Colonic mucosa (tissue), 4 donors: Measurements from ENCODE around the gene UBFD1. TPM values are rescaled to one million over a fixed set of nuclear protein-coding genes. Genes with fewer than 3 reads are reported as not detected.
"Not testable (repeated sequence)": the region's sequence is repeated elsewhere in the genome, so short reads cannot be mapped to it uniquely, and the experiment has no call there.

Source experiments
- DNase-seq: peaks from one replicate; pipeline ENCODE4 v3.0.0-alpha.2; 2020
- H3K27ac ChIP-seq: fragments of 200-600 bp; one replicate; pipeline ENCODE4 v1.8.0; 2021
- H3K27me3 ChIP-seq: fragments of 200-600 bp; one replicate; pipeline ENCODE4 v1.8.0; 2021
- H3K36me3 ChIP-seq: fragments of 200-600 bp; one replicate; pipeline ENCODE4 v1.8.0; 2021
- H3K4me1 ChIP-seq: fragments of 200-600 bp; one replicate; pipeline ENCODE4 v1.8.0; 2021; ENCODE audit warnings: mild to moderate bottlenecking
- H3K4me3 ChIP-seq: fragments of 200-600 bp; one replicate; pipeline ENCODE4 v1.8.0; 2021
- H3K9ac ChIP-seq, 2 donors: one replicate each; pipeline ENCODE4 v1.7.0; 2013; ENCODE audit warnings: control low read depth in 2 of 2, low read depth in 2 of 2, low read length in 2 of 2
- H3K9me3 ChIP-seq: fragments of 200-600 bp; one replicate; pipeline ENCODE4 v1.8.0; 2021
- CTCF ChIP-seq: fragments of 200-600 bp; IDR thresholded peaks from one replicate; pipeline ENCODE4 v1.8.0; 2022; ENCODE audit warnings: antibody characterized with exemption, mild to moderate bottlenecking
- intact Hi-C: fragments of 100-400 bp; cut with DNase I; formaldehyde crosslinking; loops from one replicate; pipeline ENCODE4 v1.14.1; 2022
- total RNA-seq, 2 donors: library from RNA; stranded (reverse); fragmentation: NEBNext Ultra II Directional in 1 of 2; extraction: Animal tissue kit (Norgen Biotek cat#: 25700) in 1 of 2; gene quantifications; one replicate each; pipeline ENCODE4 v1.2.1, GENCODE V29; 2021
- donor health status: healthy.
- donor health status: DM: no; HTN: no; CAD: no.
- donor health status: DM: no; HTN: no; CAD: no.

Gene UBFD1
- total RNA-seq, 2 donors from 2014 or later, result 32.4 to 62.4 TPM

- no peak overlapping the region for H3K9ac ChIP-seq
- no peak overlapping the region for H3K27ac ChIP-seq
- TF ChIP-seq CTCF, result no peak
- intact Hi-C loops, result no loop called here
- H3K27me3 ChIP-seq, result no peaks in the 10 kb centered on the region
- no peaks in the 10 kb centered on the region for H3K4me1 ChIP-seq
- H3K4me3 ChIP-seq, result no peak overlapping the region
- no peak for DNase-seq
- no peaks in the 10 kb centered on the region for H3K9me3 ChIP-seq
- H3K36me3 ChIP-seq, result no peaks in the 10 kb centered on the region
Observed at GRCh38 chr16:23535901-23536300, 21.6 kb upstream of the UBFD1 start.

GRCh38 chr16:23537390-23537789 is 20.1 kb upstream of the UBFD1 start:
- Histone ChIP-seq H3K27me3 (no peaks in the 10 kb centered on the region), H3K9me3 (no peaks in the 10 kb centered on the region), H3K4me1 (no peaks in the 10 kb centered on the region), H3K27ac (no peak overlapping the region), H3K9ac (no peak overlapping the region), H3K4me3 (no peak overlapping the region), H3K36me3 (no peaks in the 10 kb centered on the region)
- DNase-seq, result no peak
- TF ChIP-seq CTCF, result no peak
- intact Hi-C loops, result no loop called here

- Histone ChIP-seq H3K27me3 (no peaks in the 10 kb centered on the region), H3K9ac (no peak overlapping the region), H3K4me3 (no peak overlapping the region), H3K27ac (no peak overlapping the region), H3K36me3 (no peaks in the 10 kb centered on the region), H3K4me1 (no peaks in the 10 kb centered on the region), H3K9me3 (no peaks in the 10 kb centered on the region)
- no peak for TF ChIP-seq CTCF
- no peak for DNase-seq
- intact Hi-C loops, result no loop called here
Observed at GRCh38 chr16:23538919-23539278, 18.6 kb upstream of the UBFD1 start.

- no peak overlapping the region for H3K4me3 ChIP-seq
- H3K9ac ChIP-seq, result no peak overlapping the region
- no peak for DNase-seq
- H3K27ac ChIP-seq, result no peak overlapping the region
- H3K36me3 ChIP-seq, result no peaks in the 10 kb centered on the region
- intact Hi-C loops, result no loop called here
- TF ChIP-seq CTCF, result no peak
- H3K9me3 ChIP-seq, result no peaks in the 10 kb centered on the region
- no peaks in the 10 kb centered on the region for H3K4me1 ChIP-seq
- no peaks in the 10 kb centered on the region for H3K27me3 ChIP-seq
Observed at GRCh38 chr16:23539984-23540816, 17.3 kb upstream of the UBFD1 start.

- H3K9me3 ChIP-seq, H3K4me3 ChIP-seq, H3K9ac ChIP-seq, H3K4me1 ChIP-seq, DNase-seq, intact Hi-C loops, H3K36me3 ChIP-seq, H3K27me3 ChIP-seq, H3K27ac ChIP-seq: not testable (repeated sequence)
Observed at GRCh38 chr16:23540817-23541178, 16.7 kb upstream of the UBFD1 start.

- H3K4me1 ChIP-seq, result no peaks in the 10 kb centered on the region
- DNase-seq, result no peak
- intact Hi-C loops, result no loop called here
- H3K9ac ChIP-seq, result no peak overlapping the region
- no peaks in the 10 kb centered on the region for H3K36me3 ChIP-seq
- H3K9me3 ChIP-seq, result no peaks in the 10 kb centered on the region
- H3K27ac ChIP-seq, result no peak overlapping the region
- H3K4me3 ChIP-seq, result no peak overlapping the region
- no peak for TF ChIP-seq CTCF
- no peaks in the 10 kb centered on the region for H3K27me3 ChIP-seq
Observed at GRCh38 chr16:23544436-23544835, 13.1 kb upstream of the UBFD1 start.
